K562 (cell line): Measurements from ENCODE around the gene DLG4. TPM values are rescaled to one million over a fixed set of nuclear protein-coding genes. Genes with fewer than 3 reads are reported as not detected.
A peak's percentile ranks its signal among the peaks of the same experiment; 100 is the strongest.

Source experiments
- ATAC-seq: fragments of 200-7000 bp; cut with Tn5 transposase; 3 replicates; pipeline ENCODE4 v1.9.1; 2020; ENCODE audit warnings: moderate library complexity
- BruUV-seq: library from RNA; stranded (reverse); fragments of 400-500 nt; replicated peaks from 2 replicates; lab custom pipeline; 2021; lab: Mats Ljungman, UMichigan
- CTCF ChIA-PET: fragments of 300-600 bp; formaldehyde crosslinking; extraction: SDS; loops from one replicate; lab custom pipeline; 2021; ENCODE audit warnings: low intra/inter-chr PET ratio; lab: Yijun Ruan, JAX
- POLR2A ChIA-PET: fragments of 300-600, 350-650 bp; sonication (Branson Sonifier 250); formaldehyde crosslinking; extraction: SDS; loops from one replicate; lab custom pipeline; 2021; ENCODE audit warnings: antibody characterized with exemption, inconsistent platforms; lab: Yijun Ruan, JAX
- DNase-seq, 4 experiments: peaks; one replicate each; pipeline versions ENCODE4 v3.0.0 to v3.0.0-alpha.2; 2011 to 2018; ENCODE audit warnings: low spot score in 3 of 4, mixed read lengths in 3 of 4; ENCODE audit errors: extremely low read depth in 1 of 4
- FAIRE-seq: peaks from 2 replicates; lab custom pipeline; 2011; peaks lifted over from hg19 to GRCh38; lab: Jason Lieb, UNC
- H2AFZ ChIP-seq: 2 replicates; pipeline ENCODE4 v1.6.0; 2011; ENCODE audit warnings: low read depth, low read length, control low read depth, inconsistent platforms
- H3K27ac ChIP-seq: fragments of 200-600 bp; 3 replicates; pipeline ENCODE4 v1.8.0; 2011; ENCODE audit warnings: low read depth, mild to moderate bottlenecking, control low read depth, inconsistent platforms, low read length, moderate library complexity, mixed read lengths; ENCODE audit errors: extremely low read depth
- H3K27me3 ChIP-seq, 2 experiments: fragments of 300-600 bp in 1 of 2; 2 replicates in 1 of 2; 3 replicates in 1 of 2; pipeline versions ENCODE4 v1.6.0 to v1.8.0; 2011; ENCODE audit warnings: inconsistent platforms in 2 of 2, low read length in 2 of 2, mild to moderate bottlenecking in 1 of 2, mixed read lengths in 1 of 2, moderate library complexity in 1 of 2; ENCODE audit not compliant: control insufficient read depth in 2 of 2, insufficient read depth in 2 of 2
- H3K36me3 ChIP-seq: fragments of 300-600 bp; 3 replicates; pipeline ENCODE4 v1.8.0; 2011; ENCODE audit warnings: mild to moderate bottlenecking, low read length, inconsistent platforms; ENCODE audit not compliant: control insufficient read depth, insufficient read depth
- H3K4me1 ChIP-seq, 2 experiments: fragments of 200-600 bp in 1 of 2; replicated peaks in 1 of 2; 2 replicates in 1 of 2; 3 replicates in 1 of 2; pipeline versions ENCODE4 v1.5.1 to v1.8.0; 2011; ENCODE audit warnings: inconsistent platforms in 2 of 2, low read length in 2 of 2, mild to moderate bottlenecking in 1 of 2, mixed read lengths in 1 of 2, moderate library complexity in 1 of 2; ENCODE audit not compliant: control insufficient read depth in 2 of 2, insufficient read depth in 2 of 2
- H3K4me2 ChIP-seq: 2 replicates; pipeline ENCODE4 v1.6.1; 2011; ENCODE audit warnings: low read length, control low read depth, inconsistent platforms, mixed read lengths; ENCODE audit not compliant: insufficient read depth
- H3K4me3 ChIP-seq: fragments of 200-600 bp; sonication (generic), shearing (Covaris generic); 2 replicates; pipeline ENCODE4 v1.5.1; 2016; ENCODE audit warnings: control low read depth, inconsistent platforms
- H3K79me2 ChIP-seq: fragments of 200-600 bp; 3 replicates; pipeline ENCODE4 v1.8.0; 2011; ENCODE audit warnings: low read length, inconsistent platforms; ENCODE audit not compliant: control insufficient read depth, insufficient read depth
- H3K9ac ChIP-seq, 2 experiments: 2 replicates each; pipeline versions ENCODE4 v1.6.0 to v1.6.1; 2011; ENCODE audit warnings: low read depth in 2 of 2, low read length in 2 of 2, control low read depth in 1 of 2, inconsistent platforms in 1 of 2, mild to moderate bottlenecking in 1 of 2, mixed read lengths in 1 of 2; ENCODE audit not compliant: insufficient read depth in 1 of 2
- H3K9me1 ChIP-seq: one replicate; pipeline ENCODE4 v1.6.0; 2011; ENCODE audit warnings: inconsistent platforms, mild to moderate bottlenecking, low read length, moderate library complexity; ENCODE audit not compliant: control insufficient read depth, insufficient read depth
- H3K9me3 ChIP-seq: replicated peaks from 2 replicates; pipeline ENCODE4 v1.5.1; 2011; ENCODE audit warnings: low read depth, low read length, inconsistent platforms; ENCODE audit not compliant: control insufficient read depth, insufficient read depth
- H4K20me1 ChIP-seq: replicated peaks from 2 replicates; pipeline ENCODE4 v1.6.1; 2011; ENCODE audit warnings: low read length, inconsistent platforms, mixed read lengths; ENCODE audit not compliant: control insufficient read depth, insufficient read depth
- BCOR ChIP-seq: fragments of 450-650 bp; IDR thresholded peaks from 2 replicates; pipeline ENCODE4 v1.6.1; 2016
- CCNT2 ChIP-seq: IDR thresholded peaks from 2 replicates; pipeline ENCODE4 v1.6.1; 2011; ENCODE audit warnings: borderline replicate concordance, low read depth, mild to moderate bottlenecking, moderate library complexity, mixed read lengths, low read length; ENCODE audit not compliant: insufficient read length; ENCODE audit errors: extremely low read depth
- CREB3 ChIP-seq: fragments of 450-650 bp; conservative IDR thresholded peaks from 2 replicates; pipeline ENCODE4 v1.6.1; 2016; ENCODE audit warnings: missing genetic modification characterization, low read depth, mild to moderate bottlenecking, missing compliant biosample characterization, moderate library complexity
- DMBX1 ChIP-seq: fragments of 250-450 bp; sonication (Bioruptor Pico); IDR thresholded peaks from 2 replicates; pipeline ENCODE4 v1.8.0; 2022; ENCODE audit warnings: inconsistent platforms, mild to moderate bottlenecking, moderate library complexity, borderline replicate concordance
- HIVEP1 ChIP-seq: fragments of 250-450 bp; sonication (Bioruptor Pico); IDR thresholded peaks from 2 replicates; pipeline ENCODE4 v1.4.0; 2020; ENCODE audit warnings: mild to moderate bottlenecking
- ILK ChIP-seq: fragments of 450-650 bp; IDR thresholded peaks from 2 replicates; pipeline ENCODE4 v1.6.1; 2016; ENCODE audit warnings: missing genetic modification characterization, low read depth, mild to moderate bottlenecking, missing compliant biosample characterization, moderate library complexity, borderline replicate concordance
- MAFF ChIP-seq: IDR thresholded peaks from 2 replicates; pipeline ENCODE4 v1.6.1; 2012; ENCODE audit warnings: low read length, improper control_type of control experiment
- MAFK ChIP-seq: IDR thresholded peaks from 2 replicates; pipeline ENCODE4 v1.6.1; 2011; ENCODE audit warnings: low read length, improper control_type of control experiment
- MCM5 ChIP-seq: fragments of 450-650 bp; IDR thresholded peaks from 2 replicates; pipeline ENCODE4 v1.6.1; 2016; ENCODE audit warnings: low read depth
- SRSF7 ChIP-seq: fragments of 200-400 bp; formaldehyde crosslinking; optimal IDR thresholded peaks from 2 replicates; pipeline ENCODE3; 2017; ENCODE audit warnings: mild to moderate bottlenecking, low read depth, low read length
- TAF7 ChIP-seq: fragments of 450-650 bp; IDR thresholded peaks from 2 replicates; pipeline ENCODE4 v1.6.1; 2016; ENCODE audit warnings: missing genetic modification characterization, missing compliant biosample characterization
- TFE3 ChIP-seq: fragments of 450-650 bp; formaldehyde crosslinking; IDR thresholded peaks from 2 replicates; pipeline ENCODE4 v1.4.0; 2020; ENCODE audit warnings: mild to moderate bottlenecking, mixed read lengths
- ZNF586 ChIP-seq: fragments of 450-650 bp; formaldehyde crosslinking; conservative IDR thresholded peaks from 2 replicates; pipeline ENCODE4 v1.4.0; 2020; ENCODE audit warnings: mild to moderate bottlenecking, moderate library complexity
- WGBS: fragments of 100-300 bp; shearing (Covaris generic); methylation state at CpG from one replicate; pipeline ENCODE4 v1.1.6; 2016; ENCODE audit warnings: low coverage, mixed read lengths; ENCODE audit not compliant: insufficient coverage; ENCODE audit errors: missing lambda C conversion rate; 5-methylcytosine and 5-hydroxymethylcytosine counted together
- in situ Hi-C: fragments of 300-500 bp; cut with MboI; formaldehyde crosslinking; loops from 4 replicates; pipeline ENCODE4 v1.15.0; 2018; ENCODE audit warnings: inconsistent platforms, mixed read lengths
- intact Hi-C: fragments of 100-400 bp; cut with micrococcal nuclease; formaldehyde crosslinking; loops from 2 replicates; pipeline ENCODE4 v1.14.2; 2022
- polyA plus RNA-seq, 8 experiments: library from polyadenylated mRNA; depleted of rRNA in 4 of 8; stranded (reverse) in 5 of 8; unstranded in 3 of 8; fragments of >200 nt; fragmentation: Nextera tagmentation in 2 of 8; fragmentation: Illumina TruSeq in 1 of 8; extraction: Ambion mirVana in 2 of 8; extraction: Trizol in 1 of 8; gene quantifications; 2 replicates each; pipeline versions ENCODE4 v1.2.1 to v1.2.3, GENCODE V29; 2011 to 2014; ENCODE audit warnings: inconsistent platforms in 1 of 8, missing spikeins in 1 of 8
- total RNA-seq, 7 experiments: library from RNA; depleted of rRNA in 6 of 7; stranded (reverse); fragments of >200 nt in 6 of 7; fragmentation: Illumina TruSeq in 2 of 7; extraction: Trizol in 2 of 7; gene quantifications; 2 replicates each; pipeline versions ENCODE4 v1.2.1 to v1.2.3, GENCODE V29; 2011 to 2021; ENCODE audit warnings: low replicate concordance in 1 of 7

DLG4 gene
- total and polyA plus RNA-seq, 9 of the 15 experiments (the other 6 are each of a cell fraction or from before 2014, with no cell fraction given): 0.03 to 12.0 (median 4.1) TPM

- intact Hi-C loops (loop anchor here (5.0 kb wide), 1 partner anchor 45 kb away; the partner anchor contains the start of gene SLC2A4), in situ Hi-C loops (no loop called here)
- no peak for DNase-seq
- Histone ChIP-seq H4K20me1 (peaks cover 10% of the 10 kb centered on the region), H3K4me1 (peaks cover 31 to 42% of the 10 kb centered on the region in 2 experiments; a peak in 4 of 5 replicates), H3K9me3 (no peaks in the 10 kb centered on the region), H3K9ac (peak overlapping the region in 1 of 2 experiments; percentile 66; a peak in 2 of 4 replicates), H3K27ac (peak overlapping the region; percentile 94; the same call in 2 of the 3 replicates), H3K9me1 (peaks cover 4% of the 10 kb centered on the region), H3K4me2 (no peak overlapping the region), H2AFZ (no peak overlapping the region), H3K27me3 (no peaks in the 10 kb centered on the region), H3K4me3 (no peak overlapping the region), H3K36me3 (peaks cover 54% of the 10 kb centered on the region; the same call in 2 of the 3 replicates), H3K79me2 (peaks cover 93% of the 10 kb centered on the region)
- no peak for TF ChIP-seq CREB3 (tag)
- TF ChIP-seq HIVEP1 (CRISPR knock-in tag): no peak
- TF ChIP-seq MCM5: no peak
- no peak for TF ChIP-seq CCNT2
- no peak for TF ChIP-seq SRSF7
- TF ChIP-seq ZNF586 (CRISPR knock-in tag): no peak
- no peak for TF ChIP-seq TAF7 (tag)
- TF ChIP-seq ILK (tag): no peak
- no peak for TF ChIP-seq DMBX1 (CRISPR knock-in tag)
- TF ChIP-seq TFE3 (CRISPR knock-in tag): no peak
- TF ChIP-seq MAFK: no peak
- no peak for TF ChIP-seq MAFF
- no peak for TF ChIP-seq BCOR
- no peak for FAIRE-seq
- CTCF ChIA-PET: no interaction called here
- POLR2A ChIA-PET: interaction anchor here (6.6 kb wide), 1 partner anchor 14 kb away, joined by 73 read pairs; the partner anchor contains the start of genes ACADVL and DLG4
- WGBS: 84% methylated on average over 6 of the region's 6 CpGs
- ATAC-seq: no peak
- BruUV-seq: no TSS peak
Observed at GRCh38 chr17:7236808-7237207, 17.2 kb upstream of the DLG4 start.
